IPS-11a (cell line): ENCODE measurements around the gene BMP6.

Experiments used
- H3K4me3 ChIP-seq: one replicate; pipeline ENCODE4 v1.5.1; 2013; ENCODE audit warnings: low read depth, low read length, control low read depth

Gene BMP6

DNA sequence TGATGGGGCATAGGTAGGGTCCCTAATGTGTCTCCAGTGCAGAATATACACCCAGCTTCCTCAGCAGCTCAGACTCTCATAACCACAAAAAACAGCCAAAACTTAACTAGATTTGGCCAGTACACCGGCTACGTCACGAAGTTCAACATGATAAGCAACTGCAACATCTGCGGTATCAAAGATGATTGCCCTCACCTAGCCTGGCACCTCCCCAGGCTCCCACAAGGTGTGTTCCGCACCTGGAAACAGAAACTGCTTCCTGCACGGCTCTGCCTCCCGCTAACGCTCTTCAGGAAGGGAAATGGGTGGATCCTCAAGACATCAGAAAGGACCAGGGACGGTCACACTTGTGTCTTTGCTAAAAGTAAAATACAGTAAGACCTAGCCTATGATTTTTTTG is 175.2 kb downstream of the BMP6 start:
- no peak overlapping the region for H3K4me3 ChIP-seq

DNA sequence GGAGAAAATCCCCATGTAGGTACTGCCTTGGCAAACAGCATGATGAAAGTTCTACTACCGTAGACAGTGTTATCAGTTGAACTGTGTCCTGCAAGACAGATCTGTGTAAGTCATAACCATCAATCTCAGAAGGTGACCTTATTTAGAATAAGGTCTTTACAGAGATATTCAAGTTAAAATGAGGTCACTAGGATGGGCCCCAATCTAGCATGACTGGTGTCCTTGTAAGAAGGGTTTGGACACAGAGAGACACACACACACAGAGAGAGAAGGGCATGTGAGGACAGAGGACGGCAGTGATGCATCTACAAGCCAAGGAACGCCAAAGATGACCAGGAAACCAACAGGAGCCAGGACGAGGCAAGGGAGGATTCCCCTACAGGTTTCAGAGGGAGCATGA is 175.9 kb downstream of the BMP6 start:
- no peak overlapping the region for H3K4me3 ChIP-seq

DNA sequence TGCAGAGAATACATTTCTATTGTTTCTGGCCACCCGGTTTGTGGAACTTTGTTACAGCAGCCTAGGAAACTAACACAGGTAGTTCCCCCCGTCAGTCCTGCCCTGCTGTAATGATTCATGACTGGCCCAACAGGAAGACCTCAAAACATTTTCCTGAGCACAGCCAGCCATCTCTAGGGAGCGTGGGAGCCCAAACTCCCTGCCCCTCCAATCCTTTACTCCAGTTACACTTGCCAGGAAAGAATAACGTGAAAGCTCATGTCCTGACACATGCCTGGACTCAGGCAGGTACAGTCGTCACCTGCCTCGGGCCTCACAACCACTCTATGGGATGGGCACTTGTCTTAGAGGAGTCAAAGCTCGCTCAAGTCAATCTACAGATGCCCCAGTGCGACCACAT is 176.3 kb downstream of the BMP6 start:
- no peak overlapping the region for H3K4me3 ChIP-seq

DNA sequence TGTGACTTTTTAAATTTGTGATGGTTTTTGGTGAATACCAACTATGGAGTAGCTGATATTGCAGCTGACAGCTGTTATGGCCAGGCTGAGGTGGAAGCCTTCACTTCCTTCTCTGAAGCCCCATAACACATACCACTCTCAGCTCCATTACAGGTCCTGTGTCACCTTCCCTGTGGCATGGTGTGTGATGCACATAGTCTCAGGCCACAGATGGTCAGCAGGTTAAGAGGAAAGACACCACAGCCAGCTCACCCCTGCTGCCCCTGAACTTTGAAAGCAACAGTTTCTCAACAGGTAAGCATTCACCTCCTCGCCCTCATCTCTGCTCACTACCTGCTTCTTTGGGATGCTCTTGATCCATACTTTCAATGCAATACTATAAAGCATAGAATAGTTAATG is 177.0 kb downstream of the BMP6 start:
- no peak overlapping the region for H3K4me3 ChIP-seq

DNA sequence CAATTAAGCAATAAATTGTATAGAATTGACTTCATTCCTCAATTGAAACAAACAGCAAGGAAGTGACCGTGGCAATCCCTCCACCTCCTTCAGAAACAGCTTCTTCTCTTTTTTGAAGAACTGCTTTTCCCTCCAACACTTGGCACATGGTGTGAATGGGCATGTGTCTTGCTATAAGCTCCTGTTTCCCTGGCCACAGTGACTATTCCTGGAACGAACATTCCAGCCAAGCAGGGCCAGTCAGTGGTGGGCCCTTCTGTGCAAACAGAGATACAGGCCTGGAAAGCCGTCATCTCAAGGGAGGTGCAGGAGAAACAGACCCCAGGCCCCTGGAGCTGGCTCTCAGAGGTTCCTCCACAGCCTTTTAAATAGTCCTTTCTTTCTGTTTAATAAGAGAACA is 177.8 kb downstream of the BMP6 start:
- H3K4me3 ChIP-seq = no peak overlapping the region

DNA sequence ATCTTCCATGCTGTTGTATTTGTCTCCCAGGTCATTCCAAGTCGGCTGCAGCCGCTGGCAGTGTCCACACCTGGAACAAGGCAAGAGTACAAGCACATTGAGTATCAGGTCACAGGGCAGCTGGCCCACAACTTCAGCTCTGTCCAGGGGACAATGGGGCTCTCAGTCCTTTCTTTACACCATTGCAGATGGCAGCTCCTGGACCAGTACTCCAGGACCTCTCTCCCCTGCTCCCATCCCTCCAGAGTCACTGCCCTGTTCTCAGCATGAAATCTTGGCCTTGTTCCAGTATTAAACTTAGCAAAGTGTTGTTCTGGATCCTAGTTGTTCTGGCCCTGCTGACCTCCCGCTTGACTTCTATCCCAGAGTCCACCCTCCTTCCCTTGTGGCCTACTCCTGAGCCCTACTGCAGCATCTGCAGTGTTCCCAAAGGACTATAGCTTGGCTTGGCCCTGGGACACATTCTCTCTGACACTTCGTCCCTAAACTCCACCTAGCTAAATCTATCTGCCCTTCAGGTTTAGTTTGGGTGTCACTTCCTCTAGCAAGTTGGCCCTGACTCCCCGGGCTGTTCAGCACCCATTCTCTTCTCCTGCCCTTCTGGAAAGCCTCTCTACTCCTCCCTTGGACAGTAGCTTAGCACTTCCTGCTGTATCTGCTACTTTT is 178.9 kb downstream of the BMP6 start:
- H3K4me3 ChIP-seq = no peak overlapping the region

DNA sequence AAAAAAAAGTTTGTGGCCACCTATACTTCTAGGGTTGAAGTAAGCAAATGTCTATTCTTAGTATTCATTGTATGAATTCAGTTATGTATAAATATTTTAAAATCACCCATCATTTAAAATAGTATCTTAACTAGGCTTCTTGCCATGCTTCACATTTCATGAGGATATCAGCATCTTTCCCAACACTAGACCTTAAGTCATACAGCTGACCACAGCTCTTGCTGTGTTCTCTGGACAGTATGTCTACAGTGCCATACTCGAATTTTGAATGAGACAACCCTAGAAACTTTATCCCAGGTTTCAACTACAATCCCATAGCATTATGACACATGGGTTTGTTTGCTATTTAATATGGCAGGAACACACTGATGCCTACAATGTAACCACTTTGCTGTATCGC is 179.5 kb downstream of the BMP6 start:
- H3K4me3 ChIP-seq = no peak overlapping the region

DNA sequence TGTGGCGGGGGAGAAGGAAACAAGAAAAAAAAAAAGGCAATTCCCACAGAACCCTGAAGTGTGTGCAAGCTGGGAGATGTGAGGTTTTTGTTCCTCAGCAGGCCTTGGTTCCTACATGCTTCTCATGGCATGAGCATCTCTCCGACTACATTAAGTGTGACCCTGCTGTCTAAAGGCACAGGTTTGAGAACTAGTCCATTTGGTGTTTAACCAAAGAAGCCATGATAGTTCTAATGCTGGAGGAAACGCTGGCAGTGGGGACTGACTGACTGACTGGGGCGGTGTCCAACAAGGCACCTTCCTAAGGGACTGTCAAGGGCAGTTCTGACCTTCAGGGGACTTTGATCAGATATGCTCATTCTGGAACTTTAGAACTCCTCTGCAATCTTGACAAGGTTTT is 180.8 kb downstream of the BMP6 start:
- no peak overlapping the region for H3K4me3 ChIP-seq

DNA sequence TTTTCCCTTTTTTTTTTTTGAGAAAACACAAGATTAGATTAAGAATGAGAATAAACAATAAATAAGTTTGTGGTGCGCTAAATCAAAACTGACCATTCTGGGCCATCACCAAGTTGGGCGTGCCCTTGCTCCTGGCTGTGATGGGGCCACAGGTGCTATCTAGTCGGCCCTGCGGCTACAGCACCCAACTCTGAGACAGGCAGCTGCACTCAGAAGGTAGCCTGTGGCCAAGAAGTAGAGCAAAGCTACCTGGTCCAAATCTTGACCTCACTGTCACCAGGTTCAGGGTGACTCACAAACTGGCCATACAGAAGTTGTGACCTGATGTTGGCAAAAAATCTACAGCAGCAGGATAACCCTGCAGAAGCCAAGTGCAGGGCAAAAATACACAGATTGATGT is 181.3 kb downstream of the BMP6 start:
- H3K4me3 ChIP-seq = no peak overlapping the region

DNA sequence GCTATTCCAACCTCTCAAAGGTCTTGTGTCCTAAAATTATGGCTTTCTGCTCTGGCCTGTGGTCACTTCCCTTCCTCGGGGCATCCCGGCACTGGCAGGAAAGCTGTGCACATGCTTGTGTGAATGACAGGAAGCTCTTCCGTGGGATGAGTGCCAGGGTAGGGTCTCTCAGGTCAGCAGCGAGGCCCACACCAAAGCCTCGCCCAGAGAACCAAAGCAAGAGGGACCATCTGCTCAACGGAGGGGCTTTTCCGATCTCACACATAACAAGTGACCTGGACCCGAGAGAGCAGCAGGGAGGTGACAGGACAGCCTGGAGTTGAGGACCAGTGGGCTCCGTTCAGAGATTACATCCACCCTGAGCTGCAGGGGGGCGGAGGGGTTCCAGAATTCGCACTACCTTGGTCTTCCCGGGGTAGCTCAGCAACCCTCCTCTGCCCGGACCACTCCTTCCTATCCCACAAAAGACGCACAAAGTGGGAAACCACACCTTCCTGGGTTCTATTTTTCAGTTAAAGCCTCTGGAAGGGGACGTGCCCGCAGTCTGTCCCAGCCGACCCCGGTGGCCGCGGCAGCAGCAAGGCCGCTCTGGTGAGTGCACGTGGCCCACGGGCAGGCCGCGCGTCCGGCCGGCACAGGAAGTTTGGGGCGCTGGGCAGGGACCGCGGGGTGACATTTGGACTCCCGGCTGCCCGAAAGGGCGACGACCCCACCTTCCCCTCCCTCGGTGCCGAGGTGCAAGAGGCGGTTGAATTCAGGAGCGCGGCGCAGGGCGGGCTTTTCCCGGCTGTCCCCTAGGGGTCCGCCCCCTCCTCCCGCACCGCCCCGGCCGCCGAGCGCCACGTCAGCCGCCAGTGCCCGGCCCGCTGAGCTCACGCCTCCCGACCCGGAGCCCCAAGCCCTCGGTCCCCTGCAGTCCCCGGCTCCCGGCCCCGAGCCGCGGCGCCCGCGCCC is 183.7 kb downstream of the BMP6 start:
- H3K4me3 ChIP-seq = peak overlapping the region; percentile 79

DNA sequence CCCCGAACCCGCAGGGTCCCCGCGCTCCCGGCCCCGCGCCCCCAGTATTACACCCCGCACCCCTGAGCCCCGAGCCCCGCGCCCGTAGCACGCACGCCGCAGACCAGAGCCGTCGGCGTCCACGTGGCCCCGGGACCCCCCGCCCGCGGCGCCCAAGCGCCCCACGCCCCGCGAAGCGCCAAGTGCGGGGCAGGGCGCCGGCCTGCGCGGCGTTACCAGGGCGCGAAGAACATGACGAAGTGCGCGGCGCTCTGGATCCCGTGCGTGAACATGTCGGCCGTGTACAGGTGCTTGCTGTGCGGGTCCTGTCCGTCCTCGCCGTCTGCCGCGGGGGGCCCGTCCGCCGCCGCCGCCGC is 184.4 kb downstream of the BMP6 start:
- peak overlapping the region; percentile 79 for H3K4me3 ChIP-seq

DNA sequence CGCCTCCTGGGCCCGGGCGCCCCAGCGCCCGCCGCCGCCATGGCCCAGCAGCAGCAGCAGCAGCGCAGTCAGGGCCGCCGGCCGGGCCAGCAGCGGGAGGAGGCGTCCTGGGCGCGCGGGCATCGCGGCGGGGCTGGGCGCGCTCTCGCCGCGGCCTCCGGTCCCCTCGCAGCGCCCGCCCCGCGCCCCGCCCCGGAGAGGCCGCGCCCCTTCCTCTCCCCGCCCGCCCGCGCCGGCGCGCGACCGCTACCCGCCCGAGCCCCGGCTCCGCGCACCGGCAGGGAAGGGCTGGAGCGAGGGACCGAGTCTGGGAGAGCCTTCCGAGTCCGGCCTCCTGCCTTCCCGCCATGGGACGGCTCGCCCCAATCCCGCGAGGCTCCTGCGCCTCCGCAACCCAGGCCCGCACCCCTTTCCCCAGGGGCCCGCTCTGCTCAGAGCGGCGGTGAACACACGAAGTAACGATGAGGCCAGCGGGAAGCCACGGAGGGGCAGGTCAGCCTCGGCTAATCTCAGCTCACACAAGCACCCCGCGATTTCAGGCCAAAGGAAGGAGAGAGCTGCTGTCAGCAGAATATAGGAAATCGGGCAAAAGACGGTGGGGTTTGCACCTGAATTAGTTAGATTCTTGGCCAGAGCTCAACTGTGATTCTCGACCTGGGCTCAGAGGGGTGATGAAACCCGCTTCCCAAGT is 184.9 kb downstream of the BMP6 start, which contains the start of gene TXNDC5:
Gene TXNDC5, minus strand, starts transcription at position 135 of the 691 bp plus-strand sequence. Its CDS starts 12 bp downstream, at position 123.
- peak within 1 kb of the TSS; percentile 79 for H3K4me3 ChIP-seq

DNA sequence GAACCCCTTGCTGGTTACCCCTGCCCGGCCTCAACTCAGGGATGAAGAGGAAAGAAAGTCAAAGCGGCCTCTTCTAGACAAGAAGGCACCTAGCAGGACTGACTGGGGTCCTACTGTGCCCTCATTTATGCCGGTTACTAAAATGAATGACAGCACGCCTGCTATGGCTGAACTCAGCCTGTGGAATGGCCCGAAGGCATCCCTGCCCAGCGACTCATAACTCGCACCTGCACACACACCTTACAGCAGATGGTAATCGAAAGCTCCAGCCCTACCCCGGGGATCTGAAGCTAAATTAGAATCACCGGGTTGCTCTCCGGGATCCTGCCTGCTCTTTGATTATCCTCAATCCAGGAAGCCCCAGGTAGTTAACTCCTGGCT is 185.4 kb downstream of the BMP6 start:
- H3K4me3 ChIP-seq = peak overlapping the region; percentile 67

DNA sequence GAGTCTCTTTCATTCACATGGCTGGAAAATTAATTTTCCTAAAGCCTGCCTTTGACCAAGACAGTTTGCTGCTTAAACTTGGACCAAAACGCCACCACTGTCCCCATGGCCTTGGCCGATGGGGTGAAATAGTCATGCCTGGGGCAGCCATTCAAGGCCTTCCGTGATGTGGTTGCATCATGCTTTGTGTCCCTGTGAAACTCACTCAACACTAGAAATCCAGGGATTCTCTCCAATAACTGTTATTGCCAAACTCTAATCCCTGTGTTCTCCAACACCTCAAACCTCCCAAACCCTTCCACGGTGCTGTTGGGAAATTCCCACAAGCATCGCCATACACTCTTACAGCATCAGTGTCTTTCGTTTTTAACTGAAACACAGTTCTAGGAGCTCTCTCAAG is 186.1 kb downstream of the BMP6 start:
- no peak overlapping the region for H3K4me3 ChIP-seq

DNA sequence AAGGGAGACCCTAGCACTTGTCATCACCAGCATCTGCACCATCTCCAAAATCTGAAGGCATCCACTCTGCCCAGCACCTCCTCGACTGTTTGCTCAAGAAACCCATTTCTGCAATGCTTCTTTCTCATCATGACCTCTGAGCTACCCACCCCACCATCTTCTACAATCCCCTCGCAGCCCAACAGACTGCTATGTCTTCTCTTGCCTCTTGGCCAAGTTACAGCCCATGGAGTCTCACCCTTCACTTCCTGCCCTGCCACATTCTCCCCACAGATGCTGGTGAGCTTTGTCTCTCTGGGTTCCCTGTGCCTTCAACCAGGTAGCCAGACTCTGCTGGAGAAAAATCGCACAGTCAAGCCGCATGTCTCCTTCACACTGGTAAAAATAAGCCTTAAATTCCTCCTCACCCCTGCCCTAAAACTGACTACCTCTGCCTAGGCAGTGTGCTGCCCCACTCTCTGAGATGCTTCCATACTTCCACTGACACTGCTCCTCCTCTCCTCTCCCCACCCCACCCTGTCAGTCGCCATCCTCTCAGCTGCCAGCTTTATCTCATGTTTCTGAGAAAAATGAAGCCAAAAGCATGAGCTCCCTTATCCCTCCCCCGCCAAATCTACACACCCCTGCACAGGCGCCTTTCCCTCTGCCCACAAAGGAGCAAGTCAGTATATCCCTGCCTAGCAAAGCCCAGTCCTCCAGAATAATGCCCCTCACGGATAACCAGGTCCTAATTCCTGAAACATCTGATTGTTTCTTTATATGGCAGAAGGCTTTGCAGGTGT is 187.0 kb downstream of the BMP6 start:
- H3K4me3 ChIP-seq = no peak overlapping the region

DNA sequence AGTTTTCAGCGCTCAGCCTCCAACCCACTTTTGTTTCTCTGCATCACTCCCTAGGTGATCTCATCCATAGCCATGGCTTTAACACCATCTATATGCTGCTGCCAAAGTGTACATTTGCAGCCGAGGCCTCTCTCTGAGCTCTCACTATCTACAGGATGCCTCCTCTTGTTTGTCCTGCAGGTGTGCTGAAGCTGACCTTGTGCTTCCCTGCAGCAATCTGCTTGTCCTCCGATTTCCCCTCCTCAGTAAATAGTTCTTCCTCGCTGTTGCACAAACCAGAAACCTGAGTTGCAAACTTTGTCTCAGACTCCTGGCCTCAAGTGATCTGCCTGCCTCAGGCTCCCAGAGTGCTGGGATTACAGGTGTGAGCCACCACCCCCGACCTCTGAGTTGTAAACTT is 188.4 kb downstream of the BMP6 start:
- no peak overlapping the region for H3K4me3 ChIP-seq

DNA sequence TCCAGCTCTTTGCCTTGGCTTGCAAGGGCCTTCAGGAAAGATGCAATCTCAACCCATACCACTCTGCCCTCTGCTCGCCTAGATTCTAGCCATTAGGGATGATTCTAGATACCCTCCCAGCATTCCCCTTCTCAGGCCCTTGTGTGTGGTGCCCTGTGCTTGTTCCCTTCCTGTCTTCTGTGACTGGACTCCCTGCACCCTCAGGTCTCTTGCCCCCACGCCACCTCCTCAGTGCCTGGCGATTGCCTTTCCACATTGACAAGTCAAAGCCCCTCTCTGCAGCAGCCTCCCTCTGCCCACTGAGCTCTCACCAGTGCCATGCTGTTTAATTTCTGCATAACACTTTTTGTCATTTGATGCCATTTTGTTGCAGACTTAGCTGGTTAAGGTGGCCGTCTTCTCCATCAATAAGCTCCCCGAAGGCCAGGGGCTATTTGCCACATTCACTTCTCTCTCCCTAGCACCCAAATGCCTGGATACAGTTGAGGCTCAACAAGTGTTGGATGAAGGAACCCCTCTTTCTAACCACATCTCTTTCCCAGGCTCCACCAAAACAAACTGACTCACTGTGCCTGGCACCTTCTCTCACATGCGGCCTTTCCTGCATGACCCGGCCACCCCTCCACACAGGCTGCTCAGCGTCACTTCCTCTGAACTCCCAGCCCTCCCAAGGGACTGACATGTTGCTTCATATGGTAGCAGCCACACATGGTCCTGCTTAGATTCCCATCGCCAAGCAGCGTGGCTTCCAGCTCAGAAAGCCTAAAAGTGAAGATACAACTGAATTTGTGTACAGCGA is 189.3 kb downstream of the BMP6 start:
- H3K4me3 ChIP-seq = no peak overlapping the region

DNA sequence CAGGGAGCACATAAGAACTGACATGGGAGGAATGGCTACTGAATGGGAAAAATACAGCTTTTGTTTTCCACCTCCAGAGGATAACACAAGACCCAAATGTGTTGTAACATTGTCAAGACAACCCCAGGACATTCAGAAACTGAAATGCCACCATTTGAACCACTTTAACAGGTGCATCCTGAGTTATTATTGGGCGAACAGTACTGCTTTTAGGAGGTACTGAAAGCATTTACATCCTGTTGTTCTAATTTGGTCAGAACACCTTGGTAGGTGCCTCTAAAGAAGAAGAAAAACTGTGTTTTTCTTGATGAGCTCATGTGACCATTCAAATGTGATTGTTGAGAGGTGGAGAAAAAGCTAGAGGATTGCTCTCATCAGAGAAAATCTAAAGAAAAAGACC is 191.1 kb downstream of the BMP6 start:
- H3K4me3 ChIP-seq = no peak overlapping the region

DNA sequence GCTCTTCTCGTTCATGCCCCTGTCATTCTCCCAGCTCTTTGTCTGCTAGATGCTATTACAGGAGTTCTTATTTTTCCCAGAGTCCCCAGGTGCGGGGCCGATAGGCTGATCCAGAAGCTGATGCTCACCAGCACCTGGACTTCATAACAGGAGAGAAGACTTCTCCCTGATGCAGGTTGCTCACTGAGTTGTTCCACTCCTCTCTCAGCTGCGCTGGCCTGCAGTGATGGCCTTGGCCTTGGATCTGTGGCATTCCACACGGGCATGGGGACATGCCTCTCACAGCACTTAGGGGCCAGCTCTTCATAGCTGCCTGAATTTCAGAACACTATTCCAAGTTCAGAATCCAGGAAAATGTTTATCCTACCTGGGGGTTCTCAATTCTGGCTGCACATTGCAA is 191.8 kb downstream of the BMP6 start:
- no peak overlapping the region for H3K4me3 ChIP-seq

DNA sequence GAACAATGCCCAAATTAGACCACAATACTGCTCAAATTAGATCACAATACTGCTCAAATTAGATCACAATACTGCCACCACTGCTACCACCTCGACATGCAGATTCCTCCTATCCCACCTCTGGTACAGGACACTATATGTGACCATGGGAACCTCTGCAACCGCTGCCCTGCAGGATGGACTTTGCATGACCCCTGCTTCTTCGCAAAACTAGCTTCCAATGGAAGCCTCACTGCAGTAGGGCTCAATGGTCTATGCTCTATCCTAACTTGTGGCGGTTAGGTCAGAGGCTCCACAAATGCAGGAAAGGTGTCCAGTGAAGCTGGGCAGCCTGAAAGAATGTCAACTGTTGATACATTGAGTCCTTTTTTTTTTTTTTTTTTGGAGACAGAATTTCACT is 192.5 kb downstream of the BMP6 start:
- no peak overlapping the region for H3K4me3 ChIP-seq
